RWPE1 (cell line): Measurements from ENCODE around the gene SLC39A7.

ENCODE experiments used
- CTCF ChIA-PET: fragments of 350-600 bp; sonication (Branson Sonifier 250); formaldehyde crosslinking; extraction: SDS; loops from one replicate; lab custom pipeline; 2021; lab: Yijun Ruan, JAX
- POLR2A ChIA-PET: fragments of 400-600 bp; formaldehyde crosslinking; extraction: SDS; loops from one replicate; lab custom pipeline; 2020; ENCODE audit warnings: antibody characterized with exemption; ENCODE audit not compliant: low non-redundant PET; lab: Yijun Ruan, JAX
- DNase-seq: peaks from one replicate; pipeline ENCODE4 v3.0.0; 2012; ENCODE audit warnings: low spot score
- H3K27ac ChIP-seq: fragments of 450-650 bp; 2 replicates; pipeline ENCODE4 v1.5.1; 2017
- CTCF ChIP-seq: fragments of 450-650 bp; conservative IDR thresholded peaks from 2 replicates; pipeline ENCODE4 v1.5.1; 2017; ENCODE audit warnings: low read depth, mild to moderate bottlenecking

The SLC39A7 gene

GRCh38 chr6:33206864-33207551 lies 6.3 kb downstream of the SLC39A7 start:
- ChIA-PET CTCF (interaction anchor here (1.3 kb wide), 1 partner anchor 9 kb away, joined by 7 read pairs; no protein-coding TSS in a partner anchor), POLR2A (no interaction called here)
- TF ChIP-seq CTCF = no peak
- peak overlapping the region; percentile 95 for H3K27ac ChIP-seq
- peak; percentile 57 for DNase-seq

GRCh38 chr6:33207552-33208090 lies 7.0 kb downstream of the SLC39A7 start:
- DNase-seq = peak; percentile 52
- TF ChIP-seq CTCF = no peak
- H3K27ac ChIP-seq = peak overlapping the region; percentile 95
- POLR2A ChIA-PET = interaction anchor here (0.6 to 0.7 kb wide), 2 partner anchors 28 to 40 kb away, joined by 5 read pairs; no protein-coding TSS in a partner anchor
- CTCF ChIA-PET = interaction anchor here (1.3 to 2.1 kb wide), 2 partner anchors 10 to 41 kb away, joined by 7 to 8 read pairs; no protein-coding TSS in a partner anchor

GRCh38 chr6:33208091-33208967 lies 7.7 kb downstream of the SLC39A7 start, which contains the start of gene RING1:
RING1 (plus strand) TSS chr6:33208500; CDS start chr6:33208823, 323 bp downstream.
- peak; percentile 84 for DNase-seq
- ChIA-PET POLR2A (interaction anchor here (0.6 to 0.7 kb wide), 2 partner anchors 28 to 40 kb away, joined by 5 read pairs; no protein-coding TSS in a partner anchor), CTCF (interaction anchor here (2.1 kb wide), 1 partner anchor 40 kb away, joined by 8 read pairs; no protein-coding TSS in a partner anchor)
- peak within 1 kb of the TSS; percentile 95 for H3K27ac ChIP-seq
- no peak for TF ChIP-seq CTCF

GRCh38 chr6:33209856-33210255 lies 9.2 kb downstream of the SLC39A7 start:
- no peak for DNase-seq
- H3K27ac ChIP-seq = peak overlapping the region; percentile 41
- CTCF ChIA-PET = interaction anchor here (2.1 kb wide), 1 partner anchor 39 kb away, joined by 8 read pairs; no protein-coding TSS in a partner anchor
- no peak for TF ChIP-seq CTCF
- POLR2A ChIA-PET = no interaction called here

- TF ChIP-seq CTCF = no peak
- no peak for DNase-seq
- CTCF ChIA-PET = no interaction called here
- H3K27ac ChIP-seq = no peak overlapping the region
- POLR2A ChIA-PET = no interaction called here
These were observed 10.5 kb downstream of the SLC39A7 start for GRCh38 chr6:33211136-33211535.
